IPS-18c (cell line): ENCODE measurements around the gene CRYAA.
"Not testable (repeated sequence)": the region's sequence is repeated elsewhere in the genome, so short reads cannot be mapped to it uniquely, and the experiment has no call there.

Experiments used
- H3K4me3 ChIP-seq: 2 replicates; pipeline ENCODE4 v1.7.0; 2013; ENCODE audit warnings: low read depth, mild to moderate bottlenecking, low read length, moderate library complexity; ENCODE audit not compliant: insufficient read depth
- H3K9me3 ChIP-seq: one replicate; pipeline ENCODE4 v1.6.1; 2013; ENCODE audit warnings: mild to moderate bottlenecking, low read length, moderate library complexity; ENCODE audit not compliant: control insufficient read depth, insufficient read depth

Gene CRYAA, protein sequence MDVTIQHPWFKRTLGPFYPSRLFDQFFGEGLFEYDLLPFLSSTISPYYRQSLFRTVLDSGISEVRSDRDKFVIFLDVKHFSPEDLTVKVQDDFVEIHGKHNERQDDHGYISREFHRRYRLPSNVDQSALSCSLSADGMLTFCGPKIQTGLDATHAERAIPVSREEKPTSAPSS

DNA sequence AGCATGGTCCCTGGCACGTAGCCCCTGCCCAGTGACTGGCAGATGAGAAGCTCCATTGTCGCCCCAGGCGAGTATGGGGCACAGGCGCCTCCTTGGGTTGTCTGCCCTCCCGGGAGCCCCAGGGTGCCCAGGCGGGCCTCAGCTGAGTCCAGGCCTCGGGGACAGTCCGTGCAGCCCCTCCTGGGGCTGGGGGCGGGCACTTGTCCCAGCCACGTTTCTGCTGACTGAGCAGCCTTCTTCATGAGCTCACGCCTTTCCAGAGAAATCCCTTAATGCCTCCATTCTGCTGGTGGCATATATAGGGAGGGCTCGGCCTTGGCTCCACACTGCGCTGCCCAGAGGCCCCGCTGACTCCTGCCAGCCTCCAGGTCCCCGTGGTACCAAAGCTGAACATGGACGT, at the start of gene CRYAA:
TSS of gene CRYAA (plus strand) at position 301 of the 400 bp plus-strand sequence. CDS start at position 393, 92 bp downstream.
- H3K4me3 ChIP-seq, H3K9me3 ChIP-seq: not testable (repeated sequence)

DNA sequence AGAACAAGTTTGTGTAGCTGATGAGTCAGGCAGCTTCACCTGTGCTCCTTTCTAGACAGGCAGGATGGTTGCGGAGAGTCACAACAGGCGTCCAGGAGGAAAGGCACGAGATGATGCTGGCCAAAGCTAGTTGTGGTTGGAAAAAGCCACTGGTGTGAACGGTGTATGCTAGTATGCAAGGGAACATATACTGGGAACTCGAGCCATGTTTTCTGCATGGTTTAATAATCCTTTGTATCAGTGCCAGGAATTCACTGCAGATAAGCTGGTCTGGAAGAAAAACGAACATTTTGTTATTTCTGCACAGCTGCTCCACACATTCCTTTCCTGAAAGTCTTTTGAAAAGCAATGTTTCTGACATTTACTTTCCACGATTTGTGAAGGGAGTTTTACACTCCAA, 38.7 kb upstream of the CRYAA start:
- not testable (repeated sequence) for H3K4me3 ChIP-seq, H3K9me3 ChIP-seq

DNA sequence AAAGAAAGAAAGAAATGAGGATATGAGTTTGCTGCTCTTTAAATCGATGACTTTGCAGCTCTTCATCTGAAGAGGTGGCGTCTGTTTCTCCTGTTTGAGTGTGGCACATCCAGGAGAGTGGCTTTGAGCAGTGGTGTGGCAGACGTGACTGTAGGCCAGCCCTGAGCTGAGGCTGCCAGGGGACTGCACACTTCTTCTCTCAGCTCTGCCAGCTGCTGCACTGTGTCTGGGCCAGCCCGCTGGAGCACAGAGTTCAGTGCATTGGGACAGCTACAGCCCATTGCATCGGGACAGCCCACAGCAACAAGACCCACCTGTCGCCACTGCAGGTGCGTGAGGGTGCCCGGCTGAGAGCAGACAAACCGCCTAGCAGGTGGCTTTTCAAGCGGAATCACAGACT, 34.3 kb upstream of the CRYAA start:
- not testable (repeated sequence) for H3K4me3 ChIP-seq, H3K9me3 ChIP-seq

DNA sequence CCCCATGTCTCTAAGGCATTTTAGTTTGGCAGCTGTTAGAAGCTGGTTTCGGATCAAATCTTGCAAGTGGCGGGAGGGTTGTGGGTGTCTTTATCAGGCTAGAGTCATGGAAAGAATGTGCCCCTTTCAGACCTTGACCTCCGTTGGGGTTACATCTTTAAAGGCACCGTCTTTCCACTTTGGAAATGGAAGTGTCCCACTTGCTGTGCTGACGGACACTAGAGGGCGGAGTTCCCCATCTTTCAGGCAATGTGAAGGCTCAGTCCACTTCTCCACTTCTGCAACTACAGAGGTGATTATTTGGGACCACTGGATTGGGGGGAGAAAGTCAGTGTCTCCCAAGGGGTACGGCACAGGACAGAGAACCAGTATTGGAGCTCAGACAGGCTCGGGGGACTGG, 29.9 kb upstream of the CRYAA start:
- H3K4me3 ChIP-seq, H3K9me3 ChIP-seq: not testable (repeated sequence)

DNA sequence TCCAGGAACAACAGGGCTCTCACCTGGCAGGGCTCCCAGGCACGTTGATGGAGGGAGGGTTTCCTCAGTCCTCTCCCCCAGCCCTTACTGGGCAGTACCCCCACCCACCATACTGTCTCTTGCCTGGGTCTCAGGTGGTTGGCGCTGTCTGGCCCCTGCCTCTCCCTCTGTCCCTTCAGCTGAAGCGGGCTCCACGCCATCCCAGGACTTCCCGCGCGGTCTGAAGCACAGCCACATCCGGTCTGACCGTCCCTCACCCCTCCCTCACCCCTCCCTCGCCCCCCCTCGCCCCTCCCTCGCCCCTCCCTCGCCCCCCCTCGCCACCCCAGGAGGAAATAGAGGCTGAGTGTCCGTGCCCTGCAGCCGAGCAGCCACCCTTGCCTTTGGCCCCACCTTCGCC, 27.4 kb upstream of the CRYAA start:
- not testable (repeated sequence) for H3K9me3 ChIP-seq

DNA sequence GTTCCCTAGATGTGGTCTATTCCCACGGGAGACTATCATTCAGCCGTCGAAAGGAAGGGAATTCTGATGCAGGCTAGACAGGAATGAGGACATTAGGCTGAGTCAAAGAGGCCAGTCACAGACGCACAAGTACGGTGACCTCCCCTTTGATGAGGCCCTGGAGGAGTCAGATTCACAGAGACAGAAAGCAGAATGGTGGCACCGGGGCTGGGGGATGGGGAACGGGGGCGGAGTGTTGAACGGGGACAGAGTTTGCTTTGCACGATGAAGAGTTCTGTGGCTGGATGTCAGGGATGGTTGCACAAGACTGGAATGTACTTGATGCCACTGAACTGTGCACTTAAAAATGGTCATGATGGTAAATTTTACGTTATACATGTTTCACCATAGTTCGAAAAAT, 22.2 kb upstream of the CRYAA start:
- H3K4me3 ChIP-seq, H3K9me3 ChIP-seq: not testable (repeated sequence)

More for the DNA sequence above, 27.4 kb upstream of the CRYAA start:
- H3K4me3 ChIP-seq, result not testable (repeated sequence)

DNA sequence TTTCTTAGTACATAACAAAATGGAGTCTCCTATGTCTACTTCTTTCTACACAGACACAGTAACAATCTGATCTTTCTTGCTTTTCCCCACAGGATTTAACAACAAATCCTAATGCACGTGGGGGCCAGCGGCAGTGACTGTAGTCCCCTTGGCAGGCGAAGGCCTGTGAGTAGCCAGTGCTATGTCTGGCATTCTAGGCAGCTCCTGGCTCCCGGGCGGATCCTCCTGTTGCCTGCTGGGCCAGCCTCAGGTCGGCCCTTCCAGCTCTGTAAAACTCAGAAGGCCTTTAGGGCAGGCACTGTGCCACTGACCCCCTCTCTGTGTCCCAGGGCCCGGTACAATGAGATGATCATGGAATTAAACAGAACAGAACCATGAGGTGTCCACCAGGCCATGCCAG, 20.8 kb upstream of the CRYAA start:
- not testable (repeated sequence) for H3K9me3 ChIP-seq, H3K4me3 ChIP-seq

DNA sequence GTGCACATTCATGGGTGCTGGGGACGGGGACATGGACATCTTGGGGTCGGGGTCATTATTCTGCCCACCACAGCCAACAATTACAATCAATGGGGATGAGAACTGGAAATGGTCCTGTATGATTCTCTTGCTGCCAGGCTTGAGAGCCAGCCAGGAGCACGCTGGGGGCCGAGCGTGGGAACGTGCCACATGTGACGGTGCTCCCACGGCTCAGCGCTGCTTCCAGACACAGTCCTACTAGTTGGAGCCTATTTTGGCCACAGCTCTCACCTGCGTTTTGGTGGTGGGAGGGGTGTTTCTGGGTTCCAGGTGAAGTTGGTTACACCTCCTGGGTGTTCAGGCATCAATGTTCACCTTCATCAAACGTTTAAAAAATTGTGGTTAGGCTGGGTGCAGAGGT, 19.5 kb upstream of the CRYAA start:
- H3K9me3 ChIP-seq, H3K4me3 ChIP-seq: not testable (repeated sequence)

DNA sequence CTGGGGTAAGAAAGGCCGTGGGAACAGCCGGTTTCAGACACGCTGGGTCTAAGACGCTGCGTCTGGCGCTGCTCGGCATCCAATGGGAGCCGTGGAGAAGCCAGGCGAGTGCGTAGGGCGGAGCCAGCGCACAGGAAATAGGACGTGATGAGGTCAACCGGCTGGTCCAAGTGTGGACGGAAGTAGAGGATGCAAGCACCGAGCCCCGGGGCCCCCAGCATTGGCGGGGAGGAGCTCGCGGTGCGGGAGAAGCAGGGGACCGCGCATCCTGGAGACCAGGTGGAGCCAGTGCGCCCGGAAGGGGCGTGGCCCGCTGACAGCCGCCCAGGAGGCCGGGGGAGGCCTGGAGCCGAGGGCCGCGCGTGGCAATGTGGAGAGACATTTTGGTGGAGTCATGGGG, 15.2 kb upstream of the CRYAA start:
- H3K4me3 ChIP-seq, H3K9me3 ChIP-seq: not testable (repeated sequence)

DNA sequence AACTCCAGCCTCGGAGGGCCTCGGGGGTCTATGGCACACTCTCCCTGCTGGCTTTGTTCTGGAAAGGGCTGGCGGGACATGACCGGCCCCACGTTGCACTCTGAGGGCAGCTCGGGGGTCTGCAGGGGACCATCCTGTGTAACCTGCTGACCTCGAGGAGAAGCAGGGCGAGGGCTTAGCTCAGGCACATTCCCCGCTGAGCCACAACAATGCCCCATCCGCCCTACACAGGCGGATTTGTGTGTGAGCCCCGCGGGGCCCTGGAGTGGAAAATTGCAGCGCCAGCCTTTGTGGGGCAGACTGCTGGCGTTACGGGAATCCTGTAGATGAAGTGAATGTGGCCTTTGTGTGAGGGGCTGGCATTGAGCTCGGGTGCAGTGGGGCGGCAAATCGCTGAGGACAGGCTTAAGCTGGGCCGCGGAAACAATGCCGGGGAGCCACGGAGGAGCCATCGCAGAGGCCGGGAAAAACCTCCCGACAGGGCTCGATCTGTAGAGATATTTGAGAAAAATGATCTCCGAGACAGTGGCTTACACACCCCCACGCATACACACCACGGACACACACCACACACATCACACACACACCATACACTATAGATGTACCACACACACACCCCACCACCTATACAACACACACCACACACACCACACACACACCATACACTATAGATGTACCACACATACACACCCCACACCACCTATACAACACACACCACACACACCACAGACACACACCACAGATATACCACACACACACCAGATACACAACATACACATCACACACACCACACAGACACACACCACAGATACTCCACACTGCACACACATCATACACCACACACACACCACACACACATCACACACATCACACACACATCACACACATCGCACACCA, 9.3 kb upstream of the CRYAA start:
- H3K9me3 ChIP-seq, H3K4me3 ChIP-seq: not testable (repeated sequence)

DNA sequence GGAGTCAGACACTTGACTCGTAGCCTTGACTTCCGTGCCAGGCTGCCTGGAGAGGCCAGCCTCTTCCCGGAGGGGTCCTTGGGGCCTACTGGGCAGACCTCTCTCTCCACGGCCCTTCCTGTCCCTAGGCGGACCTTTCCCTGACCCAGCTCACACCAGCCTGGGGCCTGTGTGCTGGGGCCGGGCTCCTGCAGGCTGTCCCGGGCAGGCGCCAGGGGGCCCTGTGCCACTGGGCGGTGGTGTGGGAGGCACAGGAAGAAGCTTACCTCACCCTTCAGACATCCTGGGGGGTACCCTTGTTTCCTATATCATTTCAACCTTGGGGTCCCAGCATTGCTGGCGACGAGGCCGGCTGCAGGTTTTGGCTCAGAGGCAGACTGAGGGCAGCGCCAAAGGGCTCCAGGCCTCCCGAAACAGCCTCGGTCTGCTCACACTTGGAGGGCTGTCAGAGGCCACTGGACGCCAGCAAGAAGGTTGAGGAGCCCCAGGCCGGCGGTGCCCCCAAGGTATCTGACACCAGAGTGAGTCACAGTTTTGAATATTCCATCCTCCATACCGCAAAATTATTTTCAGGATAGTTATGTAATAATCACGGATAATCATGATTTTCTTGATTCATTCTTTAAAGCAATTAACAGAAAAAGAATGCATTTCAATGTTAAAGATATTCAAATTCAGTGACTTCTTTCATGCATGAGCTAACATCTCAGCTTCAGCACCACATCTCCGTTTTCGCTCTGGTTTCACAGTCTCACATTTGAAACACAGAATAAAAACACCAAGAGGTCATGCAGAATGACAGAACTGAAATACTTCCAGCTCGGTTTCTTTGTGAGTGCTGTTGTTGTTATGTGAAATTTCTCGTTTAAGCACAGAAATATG, 6.7 kb upstream of the CRYAA start:
- not testable (repeated sequence) for H3K9me3 ChIP-seq, H3K4me3 ChIP-seq

DNA sequence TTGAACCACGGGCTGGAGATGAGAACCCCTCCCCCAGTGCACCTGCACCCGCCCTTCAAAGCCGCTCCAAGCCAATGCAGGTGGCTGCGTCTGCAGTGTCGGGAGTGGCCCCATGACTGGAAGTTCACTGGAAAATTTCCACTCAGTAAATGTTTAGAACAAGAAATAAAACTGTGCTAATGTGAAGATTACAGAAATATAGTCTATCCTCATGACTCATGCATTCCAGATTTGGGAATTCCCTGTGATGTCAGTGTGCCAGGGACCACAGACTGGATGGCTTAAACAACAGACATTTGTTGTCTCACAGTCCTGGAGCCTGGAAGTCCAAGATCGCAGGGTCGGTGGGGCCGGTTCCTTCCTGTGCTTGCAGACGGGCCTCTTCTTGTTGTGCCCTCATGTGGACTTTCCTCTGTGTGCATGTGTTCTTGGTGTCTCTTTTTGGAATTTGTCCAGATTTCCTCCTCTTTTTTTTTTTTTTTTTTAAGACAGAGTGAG, 6.1 kb upstream of the CRYAA start:
- H3K4me3 ChIP-seq, H3K9me3 ChIP-seq: not testable (repeated sequence)

DNA sequence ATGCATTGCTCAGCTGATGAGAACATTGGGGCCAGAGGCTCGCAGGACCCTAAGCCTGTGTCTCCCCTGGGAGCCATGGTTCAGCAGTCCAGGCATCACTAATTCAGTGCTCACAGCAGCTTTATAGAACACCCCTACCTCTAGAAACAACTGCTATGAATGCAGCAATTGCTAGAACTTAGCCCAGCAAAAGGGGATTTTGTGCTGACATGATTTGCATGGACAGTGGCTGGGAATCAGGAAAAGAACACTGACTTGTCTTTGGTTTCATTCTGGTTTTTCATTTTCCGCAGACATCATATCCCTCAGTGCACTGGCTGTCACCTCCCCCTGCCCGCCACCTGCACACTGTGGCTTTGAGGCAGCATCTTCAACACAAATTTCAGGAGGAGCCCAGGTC, 4.0 kb upstream of the CRYAA start:
- H3K4me3 ChIP-seq, H3K9me3 ChIP-seq: not testable (repeated sequence)

DNA sequence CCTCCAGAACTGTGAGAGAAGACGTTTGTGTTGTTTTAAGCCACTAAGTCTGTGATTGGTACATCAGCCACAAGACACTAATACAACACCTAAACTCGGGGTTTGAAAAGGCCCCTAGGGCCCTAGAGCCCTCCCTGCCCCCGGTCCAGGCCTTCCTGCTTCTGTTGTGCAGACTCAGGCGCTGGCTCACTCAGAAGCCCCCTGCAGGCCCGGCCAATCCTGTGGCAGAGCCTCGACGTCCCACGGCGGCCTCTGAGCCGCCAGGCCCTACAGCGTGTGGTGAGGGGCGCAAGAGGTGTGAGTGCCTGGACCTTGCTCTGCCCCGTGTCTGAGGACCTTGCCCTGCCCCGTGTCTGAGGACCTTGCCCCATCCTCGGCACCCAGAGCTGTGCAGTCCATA, 3.1 kb upstream of the CRYAA start:
- H3K4me3 ChIP-seq, H3K9me3 ChIP-seq: not testable (repeated sequence)

DNA sequence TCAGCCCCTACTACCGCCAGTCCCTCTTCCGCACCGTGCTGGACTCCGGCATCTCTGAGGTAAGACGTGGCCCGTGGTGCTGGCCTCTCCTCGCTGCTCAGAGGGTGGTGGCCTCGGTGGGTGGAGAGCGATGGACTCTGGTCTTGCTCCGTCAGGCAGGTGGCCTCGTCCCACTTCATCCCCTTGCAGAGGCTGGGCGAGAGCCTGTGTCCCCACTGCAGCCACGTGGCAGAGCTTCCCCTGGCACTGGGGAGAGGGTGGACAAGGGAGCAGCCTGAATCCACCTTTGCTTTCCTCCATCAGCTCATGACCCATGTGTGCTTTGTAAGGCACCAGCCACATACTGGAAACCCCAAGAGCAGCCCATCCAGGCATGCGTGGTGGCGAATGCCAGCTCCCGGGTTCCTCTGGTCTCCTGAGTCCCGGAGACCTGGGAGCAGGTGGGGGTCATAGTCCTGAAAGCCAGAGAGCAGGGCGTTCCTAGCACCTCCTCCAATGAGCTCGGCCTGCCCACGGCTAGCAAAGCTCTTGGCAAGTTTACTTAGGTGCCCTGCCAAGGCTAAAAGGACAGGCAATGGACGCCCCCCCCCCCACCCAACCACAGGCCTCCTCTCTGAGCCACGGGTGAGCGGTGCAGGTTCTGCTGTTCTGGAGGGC, 550 bp downstream of the CRYAA start:
- H3K4me3 ChIP-seq, H3K9me3 ChIP-seq: not testable (repeated sequence)

DNA sequence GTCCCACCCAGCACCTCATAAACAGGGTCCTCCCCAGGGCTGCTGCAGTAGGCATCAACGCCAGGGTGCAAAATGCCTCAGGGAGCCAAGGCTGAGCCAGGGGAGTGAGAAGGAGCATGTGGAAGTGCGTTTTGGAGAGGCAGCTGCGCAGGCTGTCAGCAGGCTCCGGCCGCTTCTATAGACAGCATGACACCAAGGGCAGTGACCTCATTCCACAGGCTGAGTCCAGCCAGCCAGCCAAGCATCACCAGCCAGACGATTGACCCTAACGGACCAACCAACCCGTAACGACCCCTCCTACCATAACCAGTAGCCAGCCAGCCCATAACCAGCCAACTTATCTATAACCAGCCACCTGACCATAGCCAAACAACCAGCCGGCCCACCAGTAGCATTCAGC, 1.1 kb downstream of the CRYAA start:
- H3K9me3 ChIP-seq, H3K4me3 ChIP-seq: not testable (repeated sequence)

DNA sequence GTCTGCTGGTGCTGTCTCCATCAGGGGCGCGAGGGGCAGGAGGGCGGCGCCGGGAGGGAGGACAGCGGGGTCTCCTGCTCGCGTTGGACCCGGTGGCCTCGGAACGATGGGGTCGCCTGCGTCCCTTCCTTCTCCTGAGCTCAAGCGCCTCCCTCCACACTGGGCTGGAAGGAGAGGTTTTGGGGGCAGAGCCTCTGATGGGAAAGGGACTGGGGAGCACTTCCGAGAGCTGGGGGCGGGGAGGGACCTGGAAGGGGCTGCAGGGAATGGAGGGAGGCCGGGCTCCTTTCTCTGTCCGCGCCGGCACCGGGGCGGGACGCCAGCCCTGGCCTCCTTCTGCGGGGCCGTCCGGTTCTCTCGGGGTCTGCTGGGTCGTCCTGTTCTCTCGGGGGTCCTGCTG, 4.0 kb downstream of the CRYAA start:
- H3K9me3 ChIP-seq, H3K4me3 ChIP-seq: not testable (repeated sequence)
